ENCODE data around the gene HCK.

HCK gene

DNA sequence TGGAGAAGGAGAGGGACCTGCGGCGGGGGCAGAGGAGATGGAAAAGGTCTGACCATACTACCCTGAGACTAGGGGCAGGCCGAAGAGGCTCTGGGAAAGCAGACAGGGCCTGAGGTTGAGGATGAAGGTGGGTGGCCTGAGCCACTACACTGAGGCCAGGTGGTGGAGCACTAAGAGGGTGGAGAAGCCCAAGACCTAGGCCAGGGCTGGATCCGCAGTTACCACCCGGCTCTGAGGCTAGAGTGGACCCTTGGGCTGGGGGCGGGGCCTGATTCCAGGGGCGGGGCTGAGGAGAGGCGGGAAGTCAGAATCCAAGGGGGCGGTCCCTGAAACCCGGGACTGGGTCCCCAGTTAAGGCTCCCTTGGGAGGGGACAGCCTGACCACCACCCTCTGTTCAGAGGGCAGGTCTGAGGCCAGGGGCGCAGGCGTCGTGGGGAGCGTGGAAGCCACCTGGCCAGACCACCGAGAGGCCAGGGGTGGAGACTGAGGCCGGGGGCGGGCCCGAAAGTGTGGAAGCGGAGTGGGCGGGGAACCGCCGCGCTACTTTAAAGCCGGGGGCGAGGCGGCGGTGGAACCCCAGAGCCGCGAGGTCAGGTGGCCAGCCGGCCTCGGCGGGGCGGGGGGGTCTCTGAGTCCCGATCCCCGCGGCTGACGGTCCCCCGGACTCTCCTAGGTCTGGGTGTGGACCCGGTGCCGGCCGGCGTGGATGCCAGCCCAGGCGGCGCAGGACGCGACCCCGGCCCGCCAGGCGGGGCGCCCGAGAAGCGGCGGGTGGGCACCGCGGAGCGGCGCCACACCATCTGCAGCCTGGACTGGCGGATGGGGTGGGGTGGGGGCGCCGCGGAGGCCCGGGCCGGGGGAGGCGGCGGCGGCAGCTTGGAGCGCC, 33.5 kb upstream of the HCK start:
- peak overlapping the region; percentile 29 for H3K4me3 ChIP-seq (ENCODE audit: low read depth, low read length)
- TF ChIP-seq, protein P1, sequence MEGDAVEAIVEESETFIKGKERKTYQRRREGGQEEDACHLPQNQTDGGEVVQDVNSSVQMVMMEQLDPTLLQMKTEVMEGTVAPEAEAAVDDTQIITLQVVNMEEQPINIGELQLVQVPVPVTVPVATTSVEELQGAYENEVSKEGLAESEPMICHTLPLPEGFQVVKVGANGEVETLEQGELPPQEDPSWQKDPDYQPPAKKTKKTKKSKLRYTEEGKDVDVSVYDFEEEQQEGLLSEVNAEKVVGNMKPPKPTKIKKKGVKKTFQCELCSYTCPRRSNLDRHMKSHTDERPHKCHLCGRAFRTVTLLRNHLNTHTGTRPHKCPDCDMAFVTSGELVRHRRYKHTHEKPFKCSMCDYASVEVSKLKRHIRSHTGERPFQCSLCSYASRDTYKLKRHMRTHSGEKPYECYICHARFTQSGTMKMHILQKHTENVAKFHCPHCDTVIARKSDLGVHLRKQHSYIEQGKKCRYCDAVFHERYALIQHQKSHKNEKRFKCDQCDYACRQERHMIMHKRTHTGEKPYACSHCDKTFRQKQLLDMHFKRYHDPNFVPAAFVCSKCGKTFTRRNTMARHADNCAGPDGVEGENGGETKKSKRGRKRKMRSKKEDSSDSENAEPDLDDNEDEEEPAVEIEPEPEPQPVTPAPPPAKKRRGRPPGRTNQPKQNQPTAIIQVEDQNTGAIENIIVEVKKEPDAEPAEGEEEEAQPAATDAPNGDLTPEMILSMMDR (IDR thresholded peaks at IDR 0.05; ENCODE audit: borderline replicate concordance, insufficient read depth, low read depth, low read length): peak; percentile 33; the same call in 1 of the 2 replicates

DNA sequence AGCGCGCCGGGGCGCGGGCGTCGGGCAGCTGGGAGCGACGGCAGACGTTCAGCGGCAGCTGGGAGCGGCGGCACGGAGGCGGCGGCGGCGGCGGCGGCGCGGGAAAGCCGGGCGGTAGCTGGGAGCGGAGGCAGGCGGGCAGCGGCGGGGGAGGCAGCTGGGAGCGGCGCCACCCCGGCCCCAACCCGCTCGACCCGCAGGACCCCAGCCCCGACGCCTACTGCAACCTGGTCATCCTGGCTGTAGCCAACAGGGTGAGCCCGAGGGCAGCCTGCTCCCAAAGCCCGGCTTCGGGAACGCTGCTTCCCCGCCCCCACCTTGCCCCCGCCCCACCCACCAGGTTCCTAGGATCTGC, 32.9 kb upstream of the HCK start:
- TF ChIP-seq, protein P1 (IDR thresholded peaks at IDR 0.05; ENCODE audit: borderline replicate concordance, insufficient read depth, low read depth, low read length): no peak
- H3K4me3 ChIP-seq (ENCODE audit: low read depth, low read length): no peak overlapping the region

DNA sequence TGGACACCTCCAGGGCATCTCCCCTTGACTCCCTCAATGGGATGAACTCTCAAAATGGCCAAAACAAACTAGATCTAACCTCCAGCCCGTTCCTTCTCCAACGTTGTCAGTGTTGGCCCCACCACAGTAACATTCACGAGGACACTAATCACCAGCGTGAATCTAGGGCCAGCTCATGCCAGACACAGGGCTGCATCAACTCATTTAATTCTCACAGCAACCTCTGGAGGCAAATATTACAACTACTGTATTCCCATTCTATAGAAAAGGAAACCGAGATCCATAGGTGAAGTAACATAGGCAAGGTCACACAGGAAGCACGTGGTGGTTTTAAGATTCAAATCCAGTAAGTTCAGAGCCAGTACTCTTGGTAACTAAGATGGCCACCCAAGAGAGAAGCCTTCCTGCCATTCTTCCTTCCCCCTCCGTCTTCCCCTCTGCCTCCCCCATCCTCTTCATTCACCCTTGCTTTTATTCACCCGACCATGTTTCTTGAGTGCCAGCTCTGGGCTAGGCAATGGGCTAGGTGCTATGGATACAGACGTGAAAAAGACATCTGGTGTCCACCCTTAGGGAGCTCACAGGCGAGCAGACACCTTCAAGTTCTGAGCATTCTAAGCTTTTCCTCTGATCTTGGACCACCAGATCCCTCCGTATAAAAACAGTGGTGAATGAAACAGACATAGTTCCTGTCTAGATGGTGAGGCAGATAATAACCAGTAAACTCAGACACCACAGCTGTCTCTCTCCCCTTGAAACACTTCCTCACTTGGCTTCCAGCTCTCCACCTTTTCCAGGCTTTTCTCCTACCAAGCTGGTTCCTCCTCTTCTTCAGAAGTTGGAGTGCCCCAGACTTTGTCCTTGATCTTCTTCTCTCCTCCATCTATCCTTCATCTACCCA, 32.2 kb upstream of the HCK start:
- no peak overlapping the region for H3K4me3 ChIP-seq (ENCODE audit: low read depth, low read length)
- TF ChIP-seq, protein P1 (IDR thresholded peaks at IDR 0.05; ENCODE audit: borderline replicate concordance, insufficient read depth, low read depth, low read length): no peak

DNA sequence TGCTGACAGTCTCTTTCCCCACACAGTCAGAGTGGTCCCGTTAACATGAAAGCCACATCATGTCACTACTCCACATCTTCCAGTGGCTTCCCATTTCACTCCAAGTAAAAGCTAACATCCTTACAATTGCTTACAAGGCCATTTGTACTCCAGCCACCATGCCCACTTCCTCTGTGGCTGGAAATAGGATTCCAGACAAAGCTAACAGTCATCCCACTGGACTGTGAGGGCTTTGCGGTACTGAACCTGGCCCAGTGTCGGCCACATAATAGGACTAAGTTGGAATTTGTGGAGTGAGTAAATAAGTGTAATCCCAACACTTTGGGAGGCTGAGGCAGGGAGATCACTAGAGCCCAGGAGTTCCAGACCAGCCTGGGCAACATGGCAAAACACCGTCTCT, 31.0 kb upstream of the HCK start:
- TF ChIP-seq, protein P1 (IDR thresholded peaks at IDR 0.05; ENCODE audit: borderline replicate concordance, insufficient read depth, low read depth, low read length): no peak
- no peak overlapping the region for H3K4me3 ChIP-seq (ENCODE audit: low read depth, low read length)

DNA sequence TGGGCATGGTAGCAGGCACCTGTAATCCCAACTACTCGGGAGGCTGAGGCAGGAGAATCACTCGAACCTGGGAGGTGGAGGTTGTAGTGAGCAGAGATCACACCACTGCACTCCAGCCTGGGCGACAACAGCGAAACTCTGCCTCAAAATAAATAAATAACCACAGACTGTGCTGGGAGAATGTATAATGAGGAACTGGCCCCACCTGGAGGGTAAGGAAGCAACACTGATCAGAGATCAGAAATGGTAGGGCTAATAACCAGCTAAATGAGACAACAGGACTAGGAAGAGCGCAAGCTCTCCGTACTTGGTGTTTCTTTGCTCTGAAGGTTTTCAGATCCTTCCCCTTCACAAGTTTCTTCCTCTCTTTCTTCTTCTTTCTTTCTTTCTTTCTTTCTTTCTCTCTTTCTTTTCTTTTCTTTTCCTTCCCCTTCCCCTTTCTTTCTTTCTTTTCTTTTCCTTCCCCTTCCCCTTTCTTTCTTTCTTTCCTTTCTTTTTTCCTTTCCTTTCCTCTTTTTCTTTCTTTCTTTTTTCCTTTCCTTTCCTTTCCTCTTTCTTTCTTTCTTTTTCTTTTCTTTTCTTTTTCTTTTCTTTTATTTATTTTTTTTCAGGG, 27.3 kb upstream of the HCK start:
- TF ChIP-seq, protein P1 (IDR thresholded peaks at IDR 0.05; ENCODE audit: borderline replicate concordance, insufficient read depth, low read depth, low read length): no peak
- no peak overlapping the region for H3K4me3 ChIP-seq (ENCODE audit: low read depth, low read length)

DNA sequence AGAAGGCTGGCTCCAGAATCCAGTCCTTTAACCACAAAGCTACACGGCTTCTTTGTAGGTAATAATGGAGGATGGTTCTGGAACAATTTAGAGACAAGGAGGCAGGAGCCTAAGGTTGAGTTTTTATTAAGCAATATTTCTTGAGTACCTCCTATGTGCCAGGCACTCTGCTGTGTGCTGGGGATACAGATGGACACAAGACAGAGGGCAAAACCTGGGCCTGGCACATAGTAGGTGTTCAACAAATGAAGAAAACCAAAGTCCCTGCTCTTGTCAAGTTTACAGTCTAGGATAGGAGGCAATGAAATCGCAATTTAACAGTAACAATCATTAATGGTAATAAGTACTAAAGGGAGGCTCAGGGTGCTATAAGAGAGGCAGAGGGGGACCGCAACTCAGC, 24.4 kb upstream of the HCK start:
- no peak overlapping the region for H3K4me3 ChIP-seq (ENCODE audit: low read depth, low read length)
- TF ChIP-seq, protein P1 (IDR thresholded peaks at IDR 0.05; ENCODE audit: borderline replicate concordance, insufficient read depth, low read depth, low read length): no peak
